ENCODE measurements around the gene HOTAIR.

The HOTAIR gene

GRCh38 chr12:53961025-53961761 lies 13.6 kb downstream of the HOTAIR start:
- DNase-seq (ENCODE audit: low read depth in 2 of 2): no peak

DNA sequence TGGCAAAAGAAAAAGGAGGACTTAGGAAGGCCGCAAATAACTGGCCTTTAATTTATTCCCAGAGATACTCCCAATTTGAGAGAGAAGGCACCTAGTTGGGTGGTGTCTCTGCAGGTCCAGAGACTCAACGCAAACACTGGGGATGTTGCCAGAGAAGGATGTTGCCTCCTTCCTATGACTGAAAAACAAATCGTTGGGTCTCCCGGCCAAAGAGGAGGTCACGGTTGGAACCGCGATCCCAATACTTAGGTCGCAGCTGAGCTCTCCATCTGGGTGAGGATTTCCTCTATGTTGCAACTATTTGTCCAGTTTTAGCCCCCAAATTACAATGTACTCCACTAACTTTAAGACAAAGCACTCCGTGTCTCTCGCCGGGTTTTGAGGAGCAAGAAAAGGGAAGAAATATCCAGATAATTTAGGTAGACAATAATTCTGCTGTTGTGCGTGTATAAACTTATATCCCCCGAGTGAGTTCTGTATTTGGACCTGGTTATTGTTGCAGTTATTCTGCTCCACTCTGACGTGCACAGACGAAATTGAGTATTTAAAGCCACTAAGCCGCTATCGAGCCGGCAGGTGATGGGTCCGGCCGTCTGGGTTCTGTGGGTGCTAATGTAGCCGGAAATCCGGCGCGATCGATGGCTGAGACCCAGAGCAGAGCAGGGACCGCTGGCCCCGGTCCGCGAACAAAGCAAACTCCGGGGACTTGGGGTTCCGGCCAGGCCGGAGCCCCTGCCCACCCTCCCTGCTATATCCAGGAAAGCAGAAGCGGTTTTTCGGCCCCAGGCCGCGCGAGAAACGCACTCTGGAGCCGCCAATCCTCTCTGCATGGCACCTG lies 14.3 kb downstream of the HOTAIR start:
- no peak for DNase-seq (ENCODE audit: low read depth in 2 of 2)

DNA sequence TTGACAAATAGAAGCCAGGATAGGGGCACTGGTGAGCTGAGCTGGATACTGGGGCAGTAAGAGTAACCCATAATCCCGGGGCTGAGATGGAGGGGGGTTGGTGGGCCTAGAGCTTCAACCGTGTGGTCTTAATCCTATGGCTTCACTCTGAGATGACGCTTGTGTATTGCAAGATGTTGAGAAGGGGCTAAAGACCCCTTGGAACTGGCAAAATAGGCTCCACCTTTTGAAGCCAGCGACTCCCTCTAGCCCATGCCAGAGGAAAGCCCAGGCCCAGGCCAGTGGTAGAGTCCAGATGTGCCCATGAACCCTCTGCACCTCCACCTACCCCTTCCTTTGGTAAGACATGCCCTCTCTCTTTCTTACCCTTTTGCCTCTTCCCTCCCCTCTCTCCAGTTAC lies 15.4 kb downstream of the HOTAIR start:
- no peak for DNase-seq (ENCODE audit: low read depth in 2 of 2)

DNA sequence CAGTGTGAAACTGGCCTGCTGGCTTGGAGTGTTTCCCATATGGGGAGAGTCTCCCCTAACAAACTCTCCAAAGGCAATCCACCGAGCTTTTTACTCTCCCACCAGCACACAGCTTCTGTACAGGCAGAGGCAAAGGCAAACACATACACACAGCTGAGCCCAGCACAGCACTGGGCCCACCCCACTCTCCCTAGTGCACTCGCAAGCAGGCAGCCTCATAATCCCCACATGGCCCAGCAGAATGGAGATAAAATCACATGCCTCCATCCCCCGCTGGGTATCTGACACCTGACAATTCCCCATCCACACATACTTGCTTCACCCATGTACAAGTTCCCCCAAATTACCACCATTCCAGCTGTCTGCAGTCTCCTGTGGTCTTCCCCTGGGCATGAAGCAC lies 16.6 kb downstream of the HOTAIR start:
- DNase-seq (ENCODE audit: low read depth in 2 of 2): no peak

DNA sequence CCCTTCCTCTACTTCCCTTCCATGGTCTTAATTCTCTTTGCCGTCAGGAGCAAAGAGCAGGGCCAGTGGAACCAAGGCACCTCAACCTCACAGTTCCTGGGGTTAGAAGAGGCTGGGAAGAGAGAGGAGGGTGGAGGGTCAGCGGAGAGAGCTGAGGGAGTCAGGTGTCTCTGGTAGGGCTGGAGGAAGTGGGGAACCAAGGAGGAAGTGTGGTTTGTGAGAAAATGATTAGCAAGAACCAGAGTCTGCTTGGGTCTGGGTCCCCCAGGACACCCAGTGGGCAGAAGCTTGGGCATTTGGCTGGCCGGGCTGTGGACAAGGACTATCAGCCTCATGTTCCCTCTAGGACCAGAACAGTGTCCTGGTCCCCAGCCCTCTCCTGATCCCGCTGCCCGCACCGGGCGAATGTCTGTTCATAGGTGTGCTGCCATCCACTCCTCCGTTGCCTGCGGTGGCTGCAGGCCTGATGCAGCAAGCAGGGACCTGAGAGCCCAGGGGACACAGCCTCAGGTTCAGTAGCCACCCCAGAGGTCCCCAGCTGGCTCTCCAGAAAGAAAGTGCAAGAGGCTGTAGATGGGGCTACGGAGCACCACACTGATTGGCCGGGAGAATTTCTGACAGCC lies 17.7 kb downstream of the HOTAIR start:
- no peak for DNase-seq (ENCODE audit: low read depth in 2 of 2)

GRCh38 chr12:53956251-53956887 lies 18.4 kb downstream of the HOTAIR start:
- DNase-seq (ENCODE audit: low read depth in 2 of 2): no peak

DNA sequence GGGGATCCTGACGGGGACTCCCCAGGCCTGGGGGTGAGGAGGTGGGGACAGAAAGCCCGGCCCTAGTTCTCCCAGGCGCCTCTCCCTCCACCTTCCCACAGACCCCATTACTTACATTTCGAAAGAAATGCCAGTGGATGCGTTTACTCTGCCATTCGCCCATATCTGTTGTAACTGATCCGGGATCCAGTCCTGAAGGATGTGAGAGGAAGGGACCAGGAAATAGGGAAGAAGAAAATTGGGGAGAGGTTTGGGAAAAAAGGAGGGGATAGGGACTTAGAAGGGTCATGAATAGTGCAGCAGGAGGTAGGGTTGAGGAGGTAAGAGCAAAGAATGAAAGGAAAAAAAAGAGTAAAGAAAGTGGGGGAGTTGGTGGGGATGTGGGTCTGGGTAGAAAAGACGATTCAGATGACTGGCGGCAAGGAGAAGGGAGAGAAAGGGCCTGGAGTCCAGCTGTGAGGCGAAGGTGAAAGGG lies 18.9 kb downstream of the HOTAIR start:
- DNase-seq (ENCODE audit: low read depth in 2 of 2): no peak

GRCh38 chr12:53955036-53955775 lies 19.5 kb downstream of the HOTAIR start:
- no peak for DNase-seq (ENCODE audit: low read depth in 2 of 2)

GRCh38 chr12:53954694-53955035 lies 20.1 kb downstream of the HOTAIR start, which contains the start of gene HOXC12:
Gene HOXC12, plus strand, starts transcription at chr12:53954903. Its CDS starts 27 bp downstream, at chr12:53954930.
- DNase-seq (ENCODE audit: low read depth in 2 of 2): no peak

DNA sequence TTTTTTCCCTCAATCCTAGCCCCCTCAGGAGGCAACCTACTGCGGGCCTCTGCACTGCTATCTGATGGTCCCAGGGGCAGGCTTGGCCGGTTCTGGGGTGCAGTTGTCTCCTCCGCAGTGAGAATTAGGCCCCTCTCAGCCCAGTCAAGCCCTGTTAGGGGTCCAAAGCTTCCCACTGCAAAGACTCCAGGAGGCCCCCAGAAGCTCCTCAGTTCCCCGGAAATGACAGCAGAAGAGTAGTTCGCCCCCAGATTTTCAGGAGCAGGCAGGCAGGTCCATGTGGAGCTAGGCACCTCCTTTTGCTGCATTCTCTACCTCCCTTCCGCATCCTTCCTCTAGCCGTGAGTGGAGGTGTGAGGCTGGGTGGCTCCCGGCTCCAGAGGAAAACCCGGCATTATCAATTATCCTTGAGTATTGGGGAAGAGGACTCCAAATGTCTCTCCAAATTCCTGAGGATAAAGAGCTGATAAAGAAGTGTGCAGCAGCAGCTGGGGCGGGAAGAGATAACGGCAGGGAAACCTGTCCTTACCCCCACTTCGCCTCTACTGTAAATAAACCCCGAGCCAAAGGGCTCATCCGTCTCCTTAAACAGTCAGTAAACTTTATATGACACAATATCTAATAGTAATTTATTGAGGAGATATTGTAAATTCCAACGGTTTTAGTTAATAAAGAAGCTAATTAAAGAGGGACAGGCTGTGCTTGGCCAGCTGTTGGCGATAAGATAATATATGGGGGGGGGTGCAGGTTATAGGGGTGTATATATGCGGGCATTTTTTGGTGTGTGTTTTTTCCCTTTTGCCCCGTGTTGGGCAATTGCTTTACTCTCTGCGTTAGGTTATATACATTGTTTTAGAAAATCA lies 20.7 kb downstream of the HOTAIR start:
- DNase-seq (ENCODE audit: low read depth in 2 of 2): no peak

GRCh38 chr12:53952871-53953734 lies 21.7 kb downstream of the HOTAIR start:
- no peak for DNase-seq (ENCODE audit: low read depth in 2 of 2)

DNA sequence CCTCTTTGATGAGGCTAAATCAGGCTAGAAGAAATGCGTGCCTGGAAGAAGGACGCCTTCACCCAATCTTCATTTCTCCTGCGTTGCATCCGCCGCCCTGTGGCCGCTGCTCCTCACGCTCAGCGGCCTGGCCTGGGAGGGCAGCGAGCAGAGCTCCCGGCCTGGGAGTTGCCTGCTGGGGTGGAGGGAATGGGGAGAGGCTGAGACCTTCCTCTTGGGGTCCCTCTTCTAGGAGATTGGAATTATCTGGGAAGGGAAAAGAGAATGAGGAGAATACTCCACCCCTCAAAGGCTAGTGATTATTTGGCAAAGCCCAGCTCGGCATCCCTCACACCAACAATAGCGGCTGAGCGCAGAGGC lies 22.4 kb downstream of the HOTAIR start:
- no peak for DNase-seq (ENCODE audit: low read depth in 2 of 2)

DNA sequence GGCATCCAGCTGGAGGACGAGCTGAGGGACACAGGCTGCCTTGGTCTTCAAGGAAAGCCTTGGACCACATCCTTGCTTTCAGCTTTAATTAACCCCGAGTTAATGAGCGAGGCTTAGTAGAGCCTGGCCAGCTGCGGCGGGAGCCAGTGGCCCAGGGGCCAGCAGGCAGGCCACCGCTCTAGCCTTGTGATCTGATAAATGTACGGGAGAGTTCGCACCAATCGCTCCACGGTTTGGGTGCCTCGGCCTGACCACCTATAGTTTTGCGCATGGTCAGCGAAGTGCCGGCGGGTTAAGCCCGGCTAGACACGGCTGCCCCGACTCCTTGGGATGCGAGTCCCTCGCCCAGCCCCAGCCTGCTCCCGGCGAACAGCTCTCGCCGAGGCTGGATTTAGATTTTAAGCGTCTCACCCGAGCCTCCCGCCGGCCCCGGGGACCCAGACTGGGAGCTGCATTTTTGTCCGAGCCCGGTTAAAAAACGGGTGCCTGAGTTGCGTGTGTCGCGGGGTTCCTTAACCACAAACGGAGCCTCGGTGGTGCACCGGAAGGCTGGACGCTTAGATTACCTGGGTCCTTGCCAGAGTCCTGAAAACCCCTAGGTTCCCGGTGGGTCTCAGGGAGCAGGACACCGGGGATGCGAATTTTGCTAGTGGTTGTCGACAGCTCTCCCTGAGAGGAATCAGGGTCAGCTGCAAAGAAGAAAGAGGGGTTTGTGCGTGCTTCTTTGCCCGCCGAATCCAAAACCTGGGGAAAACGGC lies 23.0 kb downstream of the HOTAIR start:
- DNase-seq (ENCODE audit: low read depth in 2 of 2): no peak

DNA sequence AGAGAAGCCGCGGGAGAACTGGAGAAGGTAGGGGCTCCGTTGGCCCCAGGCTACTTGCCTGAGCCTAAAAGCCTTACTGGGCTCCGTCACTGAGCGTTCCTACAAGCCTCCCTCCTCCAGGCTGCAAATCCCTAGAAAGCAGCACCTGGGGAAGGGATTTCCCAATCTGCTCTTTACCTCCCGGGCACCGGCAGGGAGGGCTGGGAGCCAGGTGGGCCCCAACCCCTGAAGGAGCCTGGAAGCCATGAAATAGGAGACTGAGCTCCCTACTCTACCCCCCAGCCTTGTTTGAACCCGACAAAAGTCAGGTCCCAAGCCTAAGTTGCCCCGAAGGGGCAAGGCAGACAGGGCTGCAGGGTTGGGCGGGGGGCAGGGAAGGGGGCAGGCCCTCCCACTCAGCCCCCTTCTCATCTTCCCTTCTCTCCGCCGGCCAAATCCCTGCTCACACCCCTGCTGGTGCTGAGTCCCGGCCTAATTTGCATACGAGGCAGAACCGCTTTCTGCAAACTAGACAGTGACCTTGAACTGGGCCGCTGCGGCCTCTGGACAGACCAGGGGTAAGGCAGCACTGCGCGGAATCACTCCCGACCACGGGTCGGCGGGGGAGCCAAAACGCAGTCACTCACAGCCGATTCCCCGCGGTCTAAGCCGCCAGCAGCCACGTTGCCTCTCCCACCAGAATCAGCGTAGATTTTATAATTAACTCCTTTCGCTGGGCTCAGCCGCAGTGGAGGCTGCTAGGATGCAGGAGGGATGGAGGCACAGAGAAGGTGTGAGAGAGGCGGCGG lies 23.8 kb downstream of the HOTAIR start:
- no peak for DNase-seq (ENCODE audit: low read depth in 2 of 2)

GRCh38 chr12:53950437-53950773 lies 24.3 kb downstream of the HOTAIR start:
- no peak for DNase-seq (ENCODE audit: low read depth in 2 of 2)

GRCh38 chr12:53949631-53950436 lies 24.9 kb downstream of the HOTAIR start:
- no peak for DNase-seq (ENCODE audit: low read depth in 2 of 2)

All from stimulated activated CD8-positive, alpha-beta memory T cell treated with anti-CD3 and anti-CD28 coated beads, Interleukin-7, amount 100 ng/mL, for 1 hour (primary cell).